Iris pigment epithelial cell (primary cell): ENCODE data around the gene HSP90AB1.

ENCODE experiments used
- DNase-seq: peaks from one replicate; pipeline ENCODE4 v3.0.0-alpha.2; 2011; ENCODE audit warnings: low read depth

The HSP90AB1 gene

GRCh38 chr6:44235891-44236516 is 10.9 kb upstream of the HSP90AB1 start:
- no peak for DNase-seq

GRCh38 chr6:44237021-44237812 is 9.7 kb upstream of the HSP90AB1 start:
- peak; percentile 93 for DNase-seq

DNA sequence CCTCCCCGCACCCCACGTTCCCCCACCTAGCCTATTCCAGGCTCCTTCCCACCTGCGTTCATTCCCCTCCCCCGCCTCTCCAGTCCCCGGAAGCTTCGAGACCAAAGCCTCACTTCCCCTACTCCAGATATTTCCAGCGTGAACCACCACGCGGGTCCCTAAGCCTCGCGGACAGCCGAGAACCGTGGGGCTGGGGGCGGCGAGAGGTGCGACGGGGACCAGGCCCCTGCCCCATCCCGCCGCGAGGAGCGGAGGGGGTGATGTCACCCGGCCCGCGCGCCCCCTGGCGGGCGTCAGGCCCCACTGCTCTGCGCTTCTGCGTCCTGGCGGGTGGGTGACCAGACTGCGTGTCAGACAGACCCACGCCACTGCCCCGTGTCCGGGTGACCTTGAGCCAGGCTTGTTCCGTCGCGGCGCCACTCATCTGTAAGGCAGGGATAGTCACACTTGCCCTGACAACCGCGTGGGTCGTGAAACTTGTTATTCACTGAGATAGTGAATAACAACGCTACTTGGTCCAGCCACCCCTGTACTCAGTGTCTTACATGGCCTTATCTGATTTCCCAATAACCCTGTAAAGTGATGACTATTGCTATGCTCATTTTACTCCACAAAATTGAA is 9.0 kb upstream of the HSP90AB1 start:
- DNase-seq: peak; percentile 57

GRCh38 chr6:44238687-44239350 is 8.1 kb upstream of the HSP90AB1 start:
- DNase-seq: no peak

- DNase-seq: no peak
Measured at GRCh38 chr6:44243345-44243744, 3.6 kb upstream of the HSP90AB1 start.

GRCh38 chr6:44245391-44245911 is 1.4 kb upstream of the HSP90AB1 start:
- no peak for DNase-seq

DNA sequence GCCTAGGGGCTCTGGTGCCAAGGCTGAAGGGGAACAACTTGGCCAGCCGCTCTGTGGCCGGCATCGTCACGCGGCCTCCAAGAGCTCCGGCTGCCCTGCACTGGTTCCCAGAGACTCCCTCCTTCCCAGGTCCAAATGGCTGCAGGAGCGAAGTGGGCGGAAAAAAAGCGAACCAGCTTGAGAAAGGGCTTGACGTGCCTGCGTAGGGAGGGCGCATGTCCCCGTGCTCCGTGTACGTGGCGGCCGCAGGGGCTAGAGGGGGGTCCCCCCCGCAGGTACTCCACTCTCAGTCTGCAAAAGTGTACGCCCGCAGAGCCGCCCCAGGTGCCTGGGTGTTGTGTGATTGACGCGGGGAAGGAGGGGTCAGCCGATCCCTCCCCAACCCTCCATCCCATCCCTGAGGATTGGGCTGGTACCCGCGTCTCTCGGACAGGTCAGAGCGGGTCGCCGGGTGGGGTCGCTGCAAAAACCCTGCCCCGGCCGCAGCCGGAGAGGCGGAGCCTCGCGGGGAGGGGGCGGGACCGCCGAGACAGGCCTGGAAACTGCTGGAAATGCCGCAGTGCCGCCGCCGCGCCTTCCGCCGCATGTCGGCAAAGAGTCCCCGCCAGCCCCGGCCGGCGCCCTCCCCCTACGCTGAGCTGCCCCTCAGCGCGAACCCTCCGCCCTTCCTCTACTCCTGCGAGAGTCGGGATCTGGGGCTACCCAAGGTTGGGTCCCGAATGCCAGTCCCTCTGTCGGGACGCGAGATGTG is 814 bp upstream of the HSP90AB1 start:
- peak; percentile 86 for DNase-seq

GRCh38 chr6:44247338-44248302 is 719 bp downstream of the HSP90AB1 start:
- DNase-seq: peak; percentile 55

DNA sequence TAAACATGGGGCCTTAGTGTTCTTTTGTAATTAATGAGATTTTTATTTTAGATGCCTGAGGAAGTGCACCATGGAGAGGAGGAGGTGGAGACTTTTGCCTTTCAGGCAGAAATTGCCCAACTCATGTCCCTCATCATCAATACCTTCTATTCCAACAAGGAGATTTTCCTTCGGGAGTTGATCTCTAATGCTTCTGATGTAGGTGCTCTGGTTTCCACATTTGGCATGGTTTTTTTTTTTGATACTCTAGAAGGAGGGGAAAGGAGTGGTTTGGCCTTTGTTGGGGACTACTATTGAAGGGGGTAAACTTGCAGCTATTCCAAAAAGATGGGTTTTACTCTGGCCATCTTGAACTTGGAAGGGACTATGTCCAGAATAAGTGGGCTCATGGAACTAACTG is 1.7 kb downstream of the HSP90AB1 start:
- no peak for DNase-seq

DNA sequence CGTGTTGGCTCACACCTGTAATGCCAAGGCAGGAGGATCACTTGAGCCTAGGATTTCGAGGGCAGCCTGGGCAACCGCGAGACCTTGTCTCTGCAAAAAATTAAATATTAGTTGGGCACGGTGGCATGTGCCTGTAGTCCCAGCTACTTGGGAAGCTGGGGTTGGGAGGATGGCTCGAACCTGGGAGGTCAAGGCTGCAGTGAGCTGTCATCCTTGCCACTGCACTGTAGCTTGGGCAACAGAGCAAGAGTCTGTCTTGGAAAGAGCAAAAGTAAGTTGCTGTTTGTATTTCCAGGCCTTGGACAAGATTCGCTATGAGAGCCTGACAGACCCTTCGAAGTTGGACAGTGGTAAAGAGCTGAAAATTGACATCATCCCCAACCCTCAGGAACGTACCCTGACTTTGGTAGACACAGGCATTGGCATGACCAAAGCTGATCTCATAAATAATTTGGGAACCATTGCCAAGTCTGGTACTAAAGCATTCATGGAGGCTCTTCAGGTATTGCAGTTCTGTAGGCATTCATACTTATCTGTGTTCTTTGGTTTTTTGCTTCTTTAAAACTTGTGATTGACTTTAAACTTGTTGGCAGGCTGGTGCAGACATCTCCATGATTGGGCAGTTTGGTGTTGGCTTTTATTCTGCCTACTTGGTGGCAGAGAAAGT is 2.3 kb downstream of the HSP90AB1 start:
- DNase-seq: no peak

- DNase-seq: no peak
Measured at GRCh38 chr6:44250067-44250717, 3.3 kb downstream of the HSP90AB1 start.

DNA sequence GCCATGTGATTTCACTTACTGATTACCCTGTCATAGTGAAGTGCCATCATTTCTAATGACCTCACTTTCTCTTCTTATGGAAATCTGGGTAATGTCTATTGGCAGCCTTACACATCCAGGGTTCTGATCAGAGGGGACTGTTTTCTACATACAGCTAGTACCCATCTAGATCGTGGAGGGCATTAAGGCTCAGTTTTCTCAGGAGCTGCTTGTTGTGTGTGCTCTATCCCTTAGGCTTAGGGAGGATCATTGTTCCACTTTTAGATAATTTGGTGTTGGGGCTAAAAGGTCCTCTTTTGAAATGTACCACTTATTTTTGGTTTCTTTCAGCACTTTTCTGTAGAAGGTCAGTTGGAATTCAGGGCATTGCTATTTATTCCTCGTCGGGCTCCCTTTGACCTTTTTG is 3.8 kb downstream of the HSP90AB1 start:
- DNase-seq: no peak

DNA sequence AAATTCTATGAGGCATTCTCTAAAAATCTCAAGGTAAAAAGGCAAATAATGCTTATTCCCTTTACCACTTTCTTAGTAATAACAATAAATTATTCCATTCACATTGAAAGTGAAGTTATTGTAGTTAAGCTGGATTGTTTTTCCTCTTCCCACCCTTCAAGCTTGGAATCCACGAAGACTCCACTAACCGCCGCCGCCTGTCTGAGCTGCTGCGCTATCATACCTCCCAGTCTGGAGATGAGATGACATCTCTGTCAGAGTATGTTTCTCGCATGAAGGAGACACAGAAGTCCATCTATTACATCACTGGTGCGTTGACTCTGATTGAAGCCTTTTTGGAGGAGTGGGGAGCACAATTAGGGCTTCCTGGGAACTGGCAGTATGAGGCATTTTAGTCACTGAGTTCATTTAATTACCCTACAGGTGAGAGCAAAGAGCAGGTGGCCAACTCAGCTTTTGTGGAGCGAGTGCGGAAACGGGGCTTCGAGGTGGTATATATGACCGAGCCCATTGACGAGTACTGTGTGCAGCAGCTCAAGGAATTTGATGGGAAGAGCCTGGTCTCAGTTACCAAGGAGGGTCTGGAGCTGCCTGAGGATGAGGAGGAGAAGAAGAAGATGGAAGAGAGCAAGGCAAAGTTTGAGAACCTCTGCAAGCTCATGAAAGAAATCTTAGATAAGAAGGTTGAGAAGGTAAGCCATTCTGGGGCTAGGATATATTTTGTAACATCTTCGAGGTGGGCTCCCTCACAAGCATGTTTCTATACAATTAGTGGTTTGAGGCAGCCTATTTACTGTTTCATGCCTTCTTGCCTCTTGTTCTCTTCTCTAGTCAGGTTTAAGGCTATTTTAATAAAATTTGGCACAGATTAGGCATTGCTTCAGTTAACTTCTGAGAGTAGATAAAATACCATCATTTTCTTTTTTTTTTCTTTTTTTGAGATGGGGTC is 4.9 kb downstream of the HSP90AB1 start:
- no peak for DNase-seq

DNA sequence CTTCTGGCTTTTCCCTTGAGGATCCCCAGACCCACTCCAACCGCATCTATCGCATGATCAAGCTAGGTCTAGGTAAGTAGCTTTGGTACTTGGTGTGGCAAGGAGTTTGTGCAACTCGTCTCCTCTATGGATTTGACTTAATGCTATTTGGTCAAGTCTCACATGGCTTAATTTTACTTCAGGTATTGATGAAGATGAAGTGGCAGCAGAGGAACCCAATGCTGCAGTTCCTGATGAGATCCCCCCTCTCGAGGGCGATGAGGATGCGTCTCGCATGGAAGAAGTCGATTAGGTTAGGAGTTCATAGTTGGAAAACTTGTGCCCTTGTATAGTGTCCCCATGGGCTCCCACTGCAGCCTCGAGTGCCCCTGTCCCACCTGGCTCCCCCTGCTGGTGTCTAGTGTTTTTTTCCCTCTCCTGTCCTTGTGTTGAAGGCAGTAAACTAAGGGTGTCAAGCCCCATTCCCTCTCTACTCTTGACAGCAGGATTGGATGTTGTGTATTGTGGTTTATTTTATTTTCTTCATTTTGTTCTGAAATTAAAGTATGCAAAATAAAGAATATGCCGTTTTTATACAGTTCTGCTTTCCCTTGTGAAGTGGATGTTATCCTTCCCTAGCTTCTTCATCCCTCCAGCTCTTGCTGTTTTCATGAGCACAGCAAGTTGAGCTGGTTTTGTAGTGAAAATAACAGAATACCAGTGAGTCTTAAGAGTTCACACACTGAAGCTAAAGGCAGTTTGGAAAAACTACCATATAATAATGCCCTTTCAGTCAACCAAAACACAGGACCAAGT is 6.6 kb downstream of the HSP90AB1 start:
- DNase-seq: no peak

DNA sequence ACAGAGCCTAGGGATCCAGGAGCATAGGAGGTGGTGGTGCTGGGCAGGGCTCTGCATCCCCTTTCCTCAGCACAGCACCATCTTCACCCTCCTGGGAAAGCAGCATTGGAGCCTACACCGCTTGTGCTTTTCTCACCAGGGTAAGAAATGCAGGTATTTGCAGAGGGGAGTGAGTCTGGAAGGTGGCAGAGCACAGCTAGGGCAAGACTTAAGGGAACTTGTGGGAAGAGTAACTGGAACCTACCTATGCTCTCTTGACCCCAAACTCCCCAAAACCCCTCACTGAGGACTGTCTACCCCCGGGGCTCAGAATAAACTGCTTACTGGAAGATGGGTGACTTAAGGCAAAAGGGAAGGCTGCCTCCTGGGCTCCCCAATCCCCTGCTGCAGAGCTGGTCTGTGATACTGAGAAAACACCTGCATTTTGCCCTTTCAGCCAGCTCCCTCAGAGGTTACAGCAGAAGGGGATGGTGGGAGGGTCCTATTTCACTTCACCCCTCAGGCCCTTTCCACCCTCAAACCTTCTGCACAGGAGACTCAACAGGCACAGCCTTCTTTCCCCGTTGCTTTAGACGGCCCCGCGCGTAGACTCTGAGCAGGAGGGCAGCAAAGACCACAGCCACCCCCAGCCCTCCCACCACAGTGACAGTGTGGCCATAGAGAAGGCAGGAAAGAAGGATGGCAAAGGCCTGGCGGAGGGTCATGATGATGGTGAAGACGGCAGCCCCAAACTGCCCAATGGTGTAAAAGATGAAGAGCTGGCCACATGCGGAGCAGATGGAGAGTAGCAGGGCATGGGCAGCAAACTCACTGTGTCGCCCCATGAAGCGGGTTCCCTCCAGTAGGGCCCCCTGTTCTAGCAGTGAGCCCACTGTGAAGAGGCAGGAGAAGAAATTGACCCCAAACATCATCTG is 7.5 kb downstream of the HSP90AB1 start:
- DNase-seq: no peak

DNA sequence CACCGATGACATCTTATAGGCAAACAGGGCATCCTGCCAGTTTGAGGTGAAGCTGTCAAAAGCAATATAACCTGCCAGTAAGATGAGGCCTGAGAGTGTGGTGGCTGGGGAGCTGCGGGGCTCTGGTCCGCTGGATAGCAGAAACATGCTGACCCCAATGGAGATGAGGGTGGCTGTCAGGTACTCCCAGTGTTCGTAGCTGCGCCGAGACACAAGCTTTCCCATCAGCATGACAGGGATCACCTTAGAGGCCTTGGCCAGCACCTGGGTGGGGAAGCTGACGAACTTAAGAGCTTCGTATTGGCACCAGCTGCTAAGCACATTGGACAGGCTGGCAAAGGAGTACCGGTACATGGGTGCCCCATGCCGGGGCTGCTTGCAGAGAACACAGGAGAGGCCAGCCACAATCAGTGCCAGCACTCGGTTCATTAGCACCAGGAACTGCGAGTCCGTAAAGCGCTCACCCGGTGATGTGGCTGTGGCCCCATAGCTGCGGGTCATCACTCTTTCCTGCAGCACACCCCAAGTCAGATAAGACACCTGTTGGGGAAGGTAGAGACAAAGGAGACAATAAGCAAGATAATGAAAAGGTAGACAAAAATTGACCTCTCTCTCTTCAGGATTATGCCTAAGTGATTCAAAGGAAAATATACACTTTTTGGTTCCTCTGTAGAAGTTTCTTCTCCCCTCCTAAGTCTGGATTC is 8.4 kb downstream of the HSP90AB1 start:
- no peak for DNase-seq
